ENCODE data around the gene PPP2R2B. TPM values are rescaled to one million over a fixed set of nuclear protein-coding genes. Genes with fewer than 3 reads are reported as not detected.

PPP2R2B gene
- total RNA-seq, 2 donors from 2014 or later: 6.9 to 12.1 TPM

DNA sequence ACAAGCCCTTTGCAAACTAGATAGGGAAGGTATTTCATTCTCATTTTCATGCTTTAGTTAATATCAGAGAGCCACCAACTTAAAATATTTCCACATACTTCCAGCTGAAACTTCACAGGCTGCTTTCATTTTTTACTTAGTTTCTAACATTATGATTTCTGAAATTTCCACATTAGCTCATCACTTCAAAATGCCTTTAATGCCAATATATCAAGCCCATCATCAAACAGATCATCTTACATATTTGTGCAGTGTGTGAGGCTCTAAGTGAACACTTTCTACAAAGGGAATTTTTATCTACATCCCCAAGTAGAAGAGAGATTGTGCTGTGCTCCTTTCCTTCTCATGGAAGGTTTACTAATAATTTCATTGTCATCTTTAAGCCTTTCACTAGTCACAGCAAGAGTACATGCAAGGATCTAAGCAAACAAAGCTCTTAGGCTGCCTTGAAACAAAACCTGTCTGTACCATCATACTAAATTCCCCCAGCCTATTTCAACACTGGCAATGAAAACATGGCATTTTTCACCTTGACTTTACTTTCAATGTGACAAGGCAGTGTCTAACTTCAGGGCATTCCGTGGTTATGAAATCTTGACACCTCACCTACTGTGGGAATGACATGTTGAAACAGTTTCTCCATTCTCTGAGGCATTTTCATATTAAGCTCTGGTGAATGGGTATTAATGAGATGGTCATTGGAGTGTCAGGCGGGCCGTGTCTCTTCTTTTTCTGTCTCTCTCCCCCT lies 45.4 kb downstream of the PPP2R2B start:
- H3K4me1 Mint-ChIP-seq: peaks cover 6% of the 10 kb centered on the region

GRCh38 chr5:146828385-146828784 lies 50.2 kb downstream of the PPP2R2B start:
- H3K27me3 Mint-ChIP-seq: no peaks in the 10 kb centered on the region
- H3K27ac Mint-ChIP-seq: no peak overlapping the region
- H3K9me3 ChIP-seq (ENCODE audit: control insufficient read depth, low read length, poor library complexity, severe bottlenecking): no peaks in the 10 kb centered on the region
- H3K4me3 Mint-ChIP-seq: no peak overlapping the region
- H3K4me1 Mint-ChIP-seq: peaks cover 7% of the 10 kb centered on the region
- no peak for DNase-seq
- ATAC-seq: no peak
- no peaks in the 10 kb centered on the region for H3K36me3 Mint-ChIP-seq (ENCODE audit: low read depth)

More for the DNA sequence above, 45.4 kb downstream of the PPP2R2B start:
- no peaks in the 10 kb centered on the region for H3K9me3 ChIP-seq (ENCODE audit: control insufficient read depth, low read length, poor library complexity, severe bottlenecking)
- ATAC-seq (no peak), DNase-seq (no peak)
- peaks cover 3% of the 10 kb centered on the region for H3K36me3 Mint-ChIP-seq (ENCODE audit: low read depth)
- no peak overlapping the region for H3K4me3 Mint-ChIP-seq
- no peaks in the 10 kb centered on the region for H3K27me3 Mint-ChIP-seq
- no peak overlapping the region for H3K27ac Mint-ChIP-seq

DNA sequence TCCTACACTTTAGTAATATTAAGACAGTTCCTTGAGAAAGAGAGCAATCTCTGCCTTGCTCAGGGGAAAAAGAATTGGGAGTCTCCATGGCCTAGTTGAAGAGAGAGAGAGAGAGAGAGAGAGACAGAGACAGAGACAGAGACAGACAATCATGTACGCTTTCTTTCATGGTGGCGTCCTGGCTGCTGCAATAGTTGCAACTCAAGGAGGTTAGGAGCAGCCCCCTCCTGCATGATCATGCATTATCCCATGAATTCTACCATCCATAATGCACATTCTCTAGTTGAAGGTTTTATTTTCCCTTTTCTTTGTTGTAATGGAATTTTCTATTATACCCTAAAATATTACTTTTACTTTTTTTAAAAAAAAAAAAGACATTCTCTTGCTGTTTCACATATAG lies 50.7 kb downstream of the PPP2R2B start:
- Mint-ChIP-seq H3K4me3 (no peak overlapping the region), H3K4me1 (peaks cover 4% of the 10 kb centered on the region), H3K36me3 (ENCODE audit: low read depth) (no peaks in the 10 kb centered on the region), H3K27ac (no peak overlapping the region), H3K27me3 (no peaks in the 10 kb centered on the region)
- DNase-seq (no peak), ATAC-seq (no peak)
- no peaks in the 10 kb centered on the region for H3K9me3 ChIP-seq (ENCODE audit: control insufficient read depth, low read length, poor library complexity, severe bottlenecking)

DNA sequence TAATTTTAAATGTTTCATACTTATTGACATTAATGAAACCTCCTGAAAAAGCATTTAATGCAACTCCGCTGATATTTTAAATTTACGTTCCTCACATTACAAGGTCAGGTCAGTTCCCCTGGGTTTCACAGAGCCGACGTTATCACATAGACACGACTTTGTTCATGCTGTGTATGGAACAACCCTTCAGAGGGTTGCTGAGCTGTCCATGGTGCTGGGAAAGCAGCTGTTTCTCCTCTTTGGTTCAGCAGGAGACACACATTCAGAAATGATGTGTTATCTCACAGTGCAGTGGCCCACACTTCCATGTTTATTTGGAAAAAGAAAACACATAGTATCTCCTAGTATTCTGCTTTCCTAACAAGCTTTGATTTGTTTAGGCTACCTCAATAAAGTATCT lies 53.5 kb downstream of the PPP2R2B start:
- peaks cover 3% of the 10 kb centered on the region for H3K9me3 ChIP-seq (ENCODE audit: control insufficient read depth, low read length, poor library complexity, severe bottlenecking)
- DNase-seq: no peak
- no peaks in the 10 kb centered on the region for H3K36me3 Mint-ChIP-seq (ENCODE audit: low read depth)
- H3K27ac Mint-ChIP-seq: no peak overlapping the region
- H3K4me3 Mint-ChIP-seq: no peak overlapping the region
- H3K4me1 Mint-ChIP-seq: peaks cover 3% of the 10 kb centered on the region
- ATAC-seq: no peak
- H3K27me3 Mint-ChIP-seq: no peaks in the 10 kb centered on the region

DNA sequence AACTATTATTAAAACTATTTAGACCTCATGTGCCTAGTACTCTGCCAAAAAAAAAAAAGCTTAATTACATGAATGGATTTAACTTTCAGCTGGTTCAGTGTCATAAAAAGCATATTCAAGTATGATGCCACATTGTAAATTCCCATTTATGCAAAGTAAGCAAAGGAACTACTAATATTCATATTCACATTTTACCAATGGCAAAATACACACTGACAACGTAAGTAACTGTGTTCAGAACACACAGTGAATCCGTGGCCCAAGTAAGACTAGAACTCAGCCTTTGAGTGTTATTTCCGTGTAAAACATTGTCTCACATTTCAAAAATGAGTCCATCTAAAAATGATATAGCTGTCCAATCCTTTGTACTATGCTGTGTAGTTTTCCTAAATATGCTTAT lies 56.8 kb downstream of the PPP2R2B start:
- Mint-ChIP-seq H3K4me1 (no peaks in the 10 kb centered on the region), H3K36me3 (ENCODE audit: low read depth) (no peaks in the 10 kb centered on the region), H3K27ac (no peak overlapping the region), H3K4me3 (no peak overlapping the region), H3K27me3 (no peaks in the 10 kb centered on the region)
- DNase-seq (no peak), ATAC-seq (no peak)
- peaks cover 3% of the 10 kb centered on the region for H3K9me3 ChIP-seq (ENCODE audit: control insufficient read depth, low read length, poor library complexity, severe bottlenecking)

GRCh38 chr5:146820987-146821386 lies 57.6 kb downstream of the PPP2R2B start:
- Mint-ChIP-seq H3K4me3 (no peak overlapping the region), H3K27ac (no peak overlapping the region), H3K4me1 (no peaks in the 10 kb centered on the region), H3K36me3 (ENCODE audit: low read depth) (no peaks in the 10 kb centered on the region), H3K27me3 (no peaks in the 10 kb centered on the region)
- ATAC-seq (no peak), DNase-seq (no peak)
- H3K9me3 ChIP-seq (ENCODE audit: control insufficient read depth, low read length, poor library complexity, severe bottlenecking): peaks cover 3% of the 10 kb centered on the region

DNA sequence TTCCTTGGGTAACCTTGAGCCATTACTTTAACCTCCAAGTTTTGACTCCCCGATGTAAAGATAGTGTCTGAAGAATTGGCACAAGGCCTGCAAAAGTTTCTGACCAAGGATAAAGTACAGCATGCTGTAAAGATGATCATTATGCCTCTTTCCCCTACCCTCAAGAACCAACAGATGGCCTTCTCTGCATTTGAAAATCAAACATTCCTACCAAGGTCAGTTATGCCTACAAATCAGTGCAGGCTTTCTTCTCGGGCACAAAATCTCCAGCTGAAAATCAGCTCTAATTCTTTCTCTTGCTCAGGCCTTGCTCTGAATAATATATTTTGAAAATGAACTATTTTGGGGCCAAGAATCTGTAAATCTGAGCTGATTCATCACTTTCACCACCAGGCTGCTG lies 59.7 kb downstream of the PPP2R2B start:
- ATAC-seq: no peak
- Mint-ChIP-seq H3K4me3 (no peak overlapping the region), H3K27me3 (no peaks in the 10 kb centered on the region)

GRCh38 chr5:146817973-146818372 lies 60.6 kb downstream of the PPP2R2B start:
- no peaks in the 10 kb centered on the region for H3K36me3 Mint-ChIP-seq (ENCODE audit: low read depth)
- no peak overlapping the region for H3K4me3 Mint-ChIP-seq
- peaks cover 4% of the 10 kb centered on the region for H3K4me1 Mint-ChIP-seq
- no peak overlapping the region for H3K27ac Mint-ChIP-seq
- H3K27me3 Mint-ChIP-seq: no peaks in the 10 kb centered on the region
- H3K9me3 ChIP-seq (ENCODE audit: control insufficient read depth, low read length, poor library complexity, severe bottlenecking): peaks cover 3% of the 10 kb centered on the region
- ATAC-seq (no peak), DNase-seq (no peak)

More for the DNA sequence above, 59.7 kb downstream of the PPP2R2B start:
- Mint-ChIP-seq H3K27ac (no peak overlapping the region), H3K4me1 (peaks cover under 1% of the 10 kb centered on the region), H3K36me3 (ENCODE audit: low read depth) (no peaks in the 10 kb centered on the region)
- peaks cover 3% of the 10 kb centered on the region for H3K9me3 ChIP-seq (ENCODE audit: control insufficient read depth, low read length, poor library complexity, severe bottlenecking)
- DNase-seq: no peak

DNA sequence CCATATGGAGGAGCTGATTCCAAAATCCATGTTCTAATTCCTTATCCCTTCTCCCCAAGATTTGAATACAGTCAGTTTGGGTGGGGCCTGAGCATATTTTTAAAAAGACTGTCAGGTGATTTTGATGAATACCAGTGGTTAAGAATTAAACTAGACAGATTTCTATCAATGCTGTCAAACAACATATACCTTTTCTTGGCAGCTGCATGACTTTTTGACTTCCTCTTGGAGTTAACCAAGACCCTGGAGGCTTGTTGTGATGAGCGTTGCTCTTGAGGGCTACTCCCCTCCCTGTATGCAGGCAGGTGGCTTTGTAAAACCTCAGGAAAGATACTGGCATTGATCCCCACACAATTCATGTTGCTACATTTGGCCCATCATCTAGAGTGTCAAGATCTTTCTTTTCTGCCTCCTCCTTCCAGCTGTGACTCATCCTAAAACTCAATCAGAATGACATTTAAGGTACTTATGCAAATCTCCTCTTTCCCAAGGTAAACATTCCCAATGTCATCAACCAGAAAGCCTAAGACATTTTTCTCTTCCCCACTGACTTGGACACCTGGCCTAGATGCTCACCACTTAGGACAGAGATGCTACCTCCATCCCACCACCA lies 61.7 kb downstream of the PPP2R2B start:
- no peaks in the 10 kb centered on the region for H3K9me3 ChIP-seq (ENCODE audit: control insufficient read depth, low read length, poor library complexity, severe bottlenecking)
- H3K27me3 Mint-ChIP-seq: no peaks in the 10 kb centered on the region
- no peak overlapping the region for H3K27ac Mint-ChIP-seq
- H3K4me1 Mint-ChIP-seq: peaks cover 4% of the 10 kb centered on the region
- no peak for DNase-seq
- H3K36me3 Mint-ChIP-seq (ENCODE audit: low read depth): no peaks in the 10 kb centered on the region
- no peak for ATAC-seq
- H3K4me3 Mint-ChIP-seq: no peak overlapping the region

- Mint-ChIP-seq H3K27me3 (no peaks in the 10 kb centered on the region), H3K4me1 (peaks cover 4% of the 10 kb centered on the region), H3K27ac (peak overlapping the region; percentile 4), H3K4me3 (no peak overlapping the region), H3K36me3 (ENCODE audit: low read depth) (peaks cover 2% of the 10 kb centered on the region)
- DNase-seq (no peak), ATAC-seq (no peak)
- no peaks in the 10 kb centered on the region for H3K9me3 ChIP-seq (ENCODE audit: control insufficient read depth, low read length, poor library complexity, severe bottlenecking)
Observed at GRCh38 chr5:146815411-146815810, 63.1 kb downstream of the PPP2R2B start.

GRCh38 chr5:146813346-146814157 lies 65.0 kb downstream of the PPP2R2B start:
- Mint-ChIP-seq H3K36me3 (ENCODE audit: low read depth) (peaks cover 2% of the 10 kb centered on the region), H3K4me1 (peaks cover 4% of the 10 kb centered on the region), H3K27ac (no peak overlapping the region), H3K27me3 (no peaks in the 10 kb centered on the region), H3K4me3 (no peak overlapping the region)
- ATAC-seq (no peak), DNase-seq (no peak)
- no peaks in the 10 kb centered on the region for H3K9me3 ChIP-seq (ENCODE audit: control insufficient read depth, low read length, poor library complexity, severe bottlenecking)

- H3K4me1 Mint-ChIP-seq: peaks cover 2% of the 10 kb centered on the region
- no peak overlapping the region for H3K27ac Mint-ChIP-seq
- no peaks in the 10 kb centered on the region for H3K27me3 Mint-ChIP-seq
- no peaks in the 10 kb centered on the region for H3K36me3 Mint-ChIP-seq (ENCODE audit: low read depth)
- H3K9me3 ChIP-seq (ENCODE audit: control insufficient read depth, low read length, poor library complexity, severe bottlenecking): no peaks in the 10 kb centered on the region
- ATAC-seq: no peak
- DNase-seq: no peak
- no peak overlapping the region for H3K4me3 Mint-ChIP-seq
Observed at GRCh38 chr5:146805081-146805480, 73.5 kb downstream of the PPP2R2B start.

DNA sequence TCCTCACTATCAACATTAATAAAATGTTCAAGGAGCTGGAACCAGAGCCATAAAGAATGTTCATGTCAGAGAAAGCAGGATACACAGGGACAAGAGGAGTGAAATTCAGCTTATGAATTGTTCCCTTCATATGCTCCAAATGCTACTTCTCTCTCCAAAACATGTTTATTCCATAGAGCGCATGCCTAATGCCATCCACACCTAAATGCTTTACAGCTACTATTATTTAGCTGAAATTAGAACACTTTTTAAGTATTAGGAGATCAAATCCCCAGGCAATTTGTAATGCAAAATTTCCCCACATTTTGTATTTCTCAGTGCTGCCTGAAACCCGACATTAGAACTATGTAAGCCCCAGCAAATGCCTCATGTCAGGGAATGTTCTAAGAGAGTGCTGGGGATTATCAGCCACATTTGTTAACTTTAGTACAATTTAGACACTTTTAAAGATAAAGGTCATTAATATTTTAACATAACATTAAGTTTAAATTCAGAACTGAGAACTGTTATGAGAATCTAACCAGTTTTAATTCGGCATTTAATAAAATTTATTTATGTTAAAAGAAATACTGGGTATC lies 75.5 kb downstream of the PPP2R2B start:
- ATAC-seq (no peak), DNase-seq (no peak)
- Mint-ChIP-seq H3K27ac (no peak overlapping the region), H3K4me1 (peaks cover 7% of the 10 kb centered on the region), H3K27me3 (no peaks in the 10 kb centered on the region), H3K36me3 (ENCODE audit: low read depth) (no peaks in the 10 kb centered on the region), H3K4me3 (no peak overlapping the region)
- no peaks in the 10 kb centered on the region for H3K9me3 ChIP-seq (ENCODE audit: control insufficient read depth, low read length, poor library complexity, severe bottlenecking)
